Endodermal cell (in vitro differentiated cells): Measurements from ENCODE around the gene GRHL1. TPM values are rescaled to one million over a fixed set of nuclear protein-coding genes. Genes with fewer than 3 reads are reported as not detected.

Source experiments
- DNase-seq: peaks from one replicate; pipeline ENCODE4 v3.0.0-alpha.2; 2017
- H3K27ac ChIP-seq: 2 replicates; pipeline ENCODE4 v1.5.1; 2013; ENCODE audit warnings: mild to moderate bottlenecking, low read depth, low read length, moderate library complexity
- H3K27me3 ChIP-seq: 2 replicates; pipeline ENCODE4 v1.6.1; 2013; ENCODE audit warnings: mild to moderate bottlenecking, low read length, moderate library complexity; ENCODE audit not compliant: insufficient read depth, control insufficient read depth, poor library complexity, severe bottlenecking
- H3K36me3 ChIP-seq: 2 replicates; pipeline ENCODE4 v1.7.0; 2013; ENCODE audit warnings: mild to moderate bottlenecking, low read length, moderate library complexity; ENCODE audit not compliant: control insufficient read depth, insufficient read depth
- H3K4me1 ChIP-seq: one replicate; pipeline ENCODE4 v1.7.0; 2013; ENCODE audit warnings: low read length; ENCODE audit not compliant: control insufficient read depth, insufficient read depth
- H3K4me3 ChIP-seq: 2 replicates; pipeline ENCODE4 v1.5.1; 2013; ENCODE audit warnings: mild to moderate bottlenecking, low read length, moderate library complexity
- H3K9ac ChIP-seq: 2 replicates; pipeline ENCODE4 v1.6.1; 2013; ENCODE audit warnings: mild to moderate bottlenecking, low read length, moderate library complexity; ENCODE audit not compliant: poor library complexity, severe bottlenecking; ENCODE audit errors: extremely low read depth
- H3K9me3 ChIP-seq: 2 replicates; pipeline ENCODE4 v1.6.1; 2013; ENCODE audit warnings: mild to moderate bottlenecking, low read length, moderate library complexity; ENCODE audit not compliant: control insufficient read depth
- H3K27ac Mint-ChIP-seq: 2 replicates; pipeline ENCODE4 v1.8.0; 2020; ENCODE audit warnings: mixed read lengths
- H3K27me3 Mint-ChIP-seq: 2 replicates; pipeline ENCODE4 v1.8.0; 2021; ENCODE audit warnings: mild to moderate bottlenecking, mixed read lengths; ENCODE audit not compliant: insufficient read depth
- H3K36me3 Mint-ChIP-seq: 2 replicates; pipeline ENCODE4 v1.8.0; 2020; ENCODE audit warnings: low read depth, mixed read lengths
- H3K4me1 Mint-ChIP-seq: 2 replicates; pipeline ENCODE4 v1.8.0; 2020; ENCODE audit warnings: mixed read lengths
- H3K4me3 Mint-ChIP-seq: 2 replicates; pipeline ENCODE4 v1.8.0; 2020; ENCODE audit warnings: mild to moderate bottlenecking, moderate library complexity, mixed read lengths
- H3K9me3 Mint-ChIP-seq: 2 replicates; pipeline ENCODE4 v1.8.0; 2020; ENCODE audit warnings: mild to moderate bottlenecking, mixed read lengths
- CTCF ChIP-seq: fragments of 200-600 bp; sonication (generic); conservative IDR thresholded peaks from 2 replicates; pipeline ENCODE4 v1.5.0; 2021; ENCODE audit warnings: antibody characterized with exemption, mild to moderate bottlenecking
- WGBS, 2 experiments: methylation state at CpG; one replicate each; pipeline versions ENCODE4 v1.1.5 to v1.1.7; 2013; ENCODE audit warnings: missing lambda C conversion rate in 2 of 2, mixed read lengths in 1 of 2; ENCODE audit not compliant: insufficient coverage in 1 of 2, insufficient read length in 1 of 2; 5-methylcytosine and 5-hydroxymethylcytosine counted together
- total RNA-seq, 2 donors: library from RNA; stranded (reverse); fragmentation: NEBNext Ultra II Directional in 1 of 2; extraction: Animal tissue kit (Norgen Biotek cat#: 25700) in 1 of 2; gene quantifications; 2 replicates in 1 of 2; 3 replicates in 1 of 2; pipeline ENCODE4 v1.2.1, GENCODE V29; 2021

Gene GRHL1
- total RNA-seq, 2 donors from 2014 or later = 2.7 to 2.9 TPM

- Mint-ChIP-seq H3K36me3 (peaks cover 40% of the 10 kb centered on the region), H3K4me3 (no peak overlapping the region), H3K27ac (no peak overlapping the region), H3K4me1 (no peaks in the 10 kb centered on the region), H3K27me3 (no peaks in the 10 kb centered on the region), H3K9me3 (no peaks in the 10 kb centered on the region)
- WGBS, 2 experiments = 92 to 95% methylated on average over 3 to 4 of the region's 4 CpGs
- no peak for DNase-seq
- H3K4me3 ChIP-seq = no peak overlapping the region
- peaks cover 62% of the 10 kb centered on the region for H3K36me3 ChIP-seq
- no peaks in the 10 kb centered on the region for H3K4me1 ChIP-seq
- H3K27ac ChIP-seq = no peak overlapping the region
- TF ChIP-seq CTCF = no peak
- no peaks in the 10 kb centered on the region for H3K27me3 ChIP-seq
- H3K9ac ChIP-seq = no peak overlapping the region
- no peaks in the 10 kb centered on the region for H3K9me3 ChIP-seq
These were observed 39.0 kb upstream of the GRHL1 start for GRCh38 chr2:9912468-9912867.

- Histone ChIP-seq H3K4me1 (no peaks in the 10 kb centered on the region), H3K9ac (no peak overlapping the region), H3K27ac (no peak overlapping the region), H3K27me3 (no peaks in the 10 kb centered on the region), H3K9me3 (no peaks in the 10 kb centered on the region), H3K4me3 (no peak overlapping the region), H3K36me3 (peaks cover 74% of the 10 kb centered on the region)
- no peak overlapping the region for H3K27ac Mint-ChIP-seq
- WGBS, 2 experiments = 86 to 89% methylated on average over 7 to 9 of the region's 9 CpGs
- no peaks in the 10 kb centered on the region for H3K27me3 Mint-ChIP-seq
- TF ChIP-seq CTCF = no peak
- no peak overlapping the region for H3K4me3 Mint-ChIP-seq
- no peaks in the 10 kb centered on the region for H3K9me3 Mint-ChIP-seq
- peaks cover 48% of the 10 kb centered on the region for H3K36me3 Mint-ChIP-seq
- no peaks in the 10 kb centered on the region for H3K4me1 Mint-ChIP-seq
- no peak for DNase-seq
These were observed 37.0 kb upstream of the GRHL1 start for GRCh38 chr2:9914384-9915065.

DNA sequence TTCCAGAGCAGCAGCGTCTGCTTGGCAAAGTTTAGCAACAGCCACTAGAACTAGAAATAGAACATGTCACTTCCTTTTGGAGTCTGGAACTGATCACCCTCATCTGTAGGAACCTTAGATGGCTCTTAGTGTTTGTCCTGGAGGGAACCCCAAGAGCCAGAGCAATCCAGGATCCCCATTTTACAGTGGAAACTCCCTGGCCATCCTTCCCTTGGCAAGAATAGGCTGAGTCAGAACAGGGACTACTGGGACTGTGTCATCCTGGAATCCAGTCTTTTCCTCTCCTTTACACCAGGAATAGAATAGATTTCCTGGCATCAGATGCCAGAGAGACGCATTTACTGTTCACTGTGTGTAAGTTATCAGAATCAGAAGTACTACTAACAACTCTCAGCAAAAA, 33.2 kb upstream of the GRHL1 start:
- Histone ChIP-seq H3K9me3 (no peaks in the 10 kb centered on the region), H3K27me3 (no peaks in the 10 kb centered on the region), H3K9ac (no peak overlapping the region), H3K4me1 (no peaks in the 10 kb centered on the region), H3K36me3 (peaks cover 79% of the 10 kb centered on the region), H3K4me3 (no peak overlapping the region), H3K27ac (no peak overlapping the region)
- no peak for DNase-seq
- WGBS, 2 experiments = 87 to 100% methylated on average over 1 to 2 of the region's 2 CpGs
- no peak overlapping the region for H3K27ac Mint-ChIP-seq
- H3K4me3 Mint-ChIP-seq = no peak overlapping the region
- H3K36me3 Mint-ChIP-seq = peaks cover 39% of the 10 kb centered on the region
- no peak for TF ChIP-seq CTCF
- H3K27me3 Mint-ChIP-seq = no peaks in the 10 kb centered on the region
- no peaks in the 10 kb centered on the region for H3K9me3 Mint-ChIP-seq
- no peaks in the 10 kb centered on the region for H3K4me1 Mint-ChIP-seq
